HG03439 (cell line): ENCODE measurements around the gene GNRH2.
"Not testable (repeated sequence)": the region's sequence is repeated elsewhere in the genome, so short reads cannot be mapped to it uniquely, and the experiment has no call there.

ENCODE experiments used
- ATAC-seq: cut with Tn5 transposase; IDR thresholded peaks from one replicate; pipeline ENCODE4 v1.9.1; 2021; ENCODE audit warnings: mild to moderate bottlenecking, moderate library complexity; ENCODE audit not compliant: unreplicated experiment

Gene GNRH2, protein sequence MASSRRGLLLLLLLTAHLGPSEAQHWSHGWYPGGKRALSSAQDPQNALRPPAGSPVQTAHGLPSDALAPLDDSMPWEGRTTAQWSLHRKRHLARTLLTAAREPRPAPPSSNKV

DNA sequence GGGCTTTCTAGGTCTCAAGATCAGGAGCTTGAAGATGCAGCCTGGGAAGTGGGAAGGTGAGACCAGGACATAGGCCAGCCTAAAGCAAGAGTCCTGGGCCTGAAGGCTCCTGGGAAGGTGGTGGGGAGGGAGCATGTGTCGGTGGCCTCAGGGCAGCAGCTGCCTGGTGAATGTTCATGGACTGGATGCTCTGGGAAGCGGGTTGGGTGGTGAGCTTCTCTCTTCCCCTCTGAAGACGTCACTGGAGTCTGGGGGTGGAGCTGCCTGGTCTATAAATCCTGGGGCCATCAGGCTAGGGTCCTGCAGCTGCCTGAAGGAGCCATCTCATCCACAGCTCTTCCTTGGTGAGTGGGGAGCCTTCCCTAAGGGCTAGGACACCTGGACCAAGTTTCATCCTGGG, at the start of gene GNRH2:
Gene GNRH2 (plus strand): TSS at position 301 of the 400 bp plus-strand sequence. CDS start 793 bp downstream, outside the sequence.
- no peak for ATAC-seq

DNA sequence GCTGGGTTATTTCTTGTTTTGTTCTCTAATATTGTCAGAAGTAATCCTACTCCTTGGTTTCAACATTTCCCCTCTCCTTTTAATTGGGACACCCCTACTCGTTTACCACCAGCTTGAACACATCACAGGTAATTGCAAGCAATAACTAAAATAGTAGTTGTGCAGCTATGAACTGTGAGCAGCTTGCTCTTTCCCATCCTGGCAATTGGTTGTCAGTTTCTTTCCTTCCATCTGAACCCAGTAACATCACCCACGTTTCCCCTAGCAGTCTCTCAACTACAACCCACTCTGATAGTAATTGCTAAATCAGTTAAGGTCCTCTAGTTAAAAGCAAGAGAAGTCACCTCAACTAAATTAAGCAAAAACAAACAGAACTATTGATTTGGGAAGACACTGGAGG, 47.6 kb upstream of the GNRH2 start:
- no peak for ATAC-seq

DNA sequence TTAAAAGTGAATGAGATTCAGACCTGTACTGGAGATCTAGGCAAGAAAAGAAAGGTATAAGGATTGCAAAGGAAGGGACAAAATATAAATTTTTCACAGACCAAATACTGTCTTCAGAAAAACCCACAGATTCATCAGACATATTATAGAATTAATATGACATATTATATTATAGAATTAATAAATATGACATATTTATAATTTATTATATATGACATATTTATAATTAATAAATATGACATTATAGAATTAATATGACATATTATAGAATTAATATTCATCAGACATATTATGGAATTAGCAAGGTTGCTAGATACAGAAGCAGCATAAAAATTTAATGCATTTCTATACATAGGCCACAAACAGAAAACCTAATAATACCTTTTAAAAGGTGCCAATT, 44.7 kb upstream of the GNRH2 start:
- no peak for ATAC-seq

DNA sequence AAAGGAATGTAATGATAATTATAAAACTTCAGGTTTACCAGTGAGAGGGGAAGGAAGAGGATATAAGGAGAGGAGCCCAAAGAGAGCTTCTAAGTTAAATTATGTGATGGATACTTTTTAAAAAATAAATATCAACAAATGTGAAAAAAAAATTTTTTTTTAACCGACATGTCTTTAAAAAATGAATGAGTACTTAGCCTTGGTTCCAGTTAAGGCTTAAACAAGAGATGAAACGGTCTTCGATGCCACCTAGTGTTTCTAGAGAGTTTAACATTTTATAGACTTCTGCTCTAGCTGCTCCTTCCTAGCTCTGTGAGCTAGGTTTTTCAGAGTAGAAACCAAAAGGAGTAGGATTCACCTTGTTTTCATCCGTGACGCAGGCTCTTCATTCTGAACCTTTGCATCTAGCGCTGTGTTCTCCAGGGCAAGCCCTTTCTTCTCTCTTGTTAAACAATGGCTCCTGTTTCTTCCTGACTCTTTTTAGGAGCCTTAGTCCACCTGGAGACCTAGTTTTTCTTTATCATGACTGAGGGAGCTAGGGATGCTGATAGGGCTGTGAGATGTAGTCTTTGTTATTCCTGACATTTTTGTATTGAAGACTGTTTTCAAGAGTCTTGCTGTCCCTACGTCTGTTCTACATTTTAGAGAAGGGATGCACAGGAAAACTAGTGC, 42.4 kb upstream of the GNRH2 start:
- ATAC-seq: no peak

DNA sequence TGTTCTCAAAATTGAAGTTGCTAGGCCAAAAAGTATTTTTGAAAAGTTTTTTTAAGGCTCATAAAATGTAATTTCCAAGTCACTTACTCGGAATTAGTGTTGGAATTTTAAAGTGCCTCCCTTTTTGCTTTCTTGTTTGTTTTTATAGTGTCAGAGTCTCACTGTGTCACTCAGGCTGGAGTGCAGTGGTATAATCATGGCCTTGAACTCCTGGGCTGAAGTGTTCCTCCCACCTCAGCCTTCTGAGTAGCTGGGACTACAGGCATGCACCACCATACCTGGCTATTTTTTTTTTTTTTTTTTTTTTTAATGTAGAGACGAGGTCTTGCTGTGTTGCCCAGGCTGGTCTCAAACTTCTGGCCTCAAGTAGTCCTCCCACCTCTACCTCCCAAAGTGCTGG, 40.0 kb upstream of the GNRH2 start:
- ATAC-seq: no peak

DNA sequence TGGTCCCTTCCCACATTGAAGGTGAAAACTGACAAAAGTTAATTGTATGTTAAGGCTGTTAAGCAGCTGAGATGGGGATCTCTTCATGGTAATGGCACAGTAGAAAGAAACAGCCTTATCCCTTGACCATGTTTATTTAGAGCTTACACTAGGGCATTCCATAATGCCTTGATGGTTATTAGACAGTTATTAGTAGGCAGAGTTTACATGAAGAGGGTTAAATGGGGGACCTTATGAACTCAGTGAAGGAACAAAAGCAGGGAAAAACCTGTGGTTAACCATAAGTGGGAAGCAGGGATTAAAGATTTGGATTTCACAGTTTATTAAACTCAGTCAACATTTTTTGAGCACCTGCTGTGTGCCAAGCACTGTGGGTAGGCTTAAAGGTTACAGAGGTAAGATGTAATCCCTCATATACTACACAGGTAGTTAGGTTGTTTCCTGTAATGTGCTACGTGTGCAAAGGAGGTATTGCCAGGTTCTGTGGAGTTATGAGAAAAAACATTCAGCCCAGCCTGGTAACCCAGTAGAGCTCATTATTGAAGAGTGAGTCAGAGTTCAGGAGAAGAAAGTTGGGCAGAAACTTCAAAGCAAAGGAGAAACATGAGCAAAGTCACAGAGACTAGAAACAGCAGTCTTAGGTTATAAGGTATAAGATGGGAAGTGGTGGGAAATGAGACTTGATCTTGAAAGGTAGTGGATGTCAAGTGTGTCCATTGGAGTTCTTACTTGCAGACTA, 32.3 kb upstream of the GNRH2 start:
- no peak for ATAC-seq

DNA sequence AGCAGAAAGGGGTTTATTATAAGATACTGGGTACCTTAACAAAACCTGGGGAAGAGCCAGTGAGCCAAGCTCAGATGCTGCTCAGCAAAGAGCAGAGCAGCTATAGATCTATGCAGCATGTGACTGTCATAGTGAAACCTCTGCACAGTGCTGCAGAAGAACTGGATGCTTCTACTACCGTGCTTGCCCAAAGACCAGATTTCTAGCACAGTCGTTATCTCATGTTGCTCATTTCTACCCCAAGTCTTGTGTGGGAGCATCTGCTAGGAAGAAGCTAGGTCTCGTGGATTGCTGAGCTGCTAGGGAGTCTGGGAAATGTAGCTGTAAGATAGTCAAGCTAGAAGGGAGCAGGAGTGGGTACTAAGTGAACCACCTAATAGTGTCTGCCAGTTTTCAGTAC, 31.7 kb upstream of the GNRH2 start:
- ATAC-seq: no peak

DNA sequence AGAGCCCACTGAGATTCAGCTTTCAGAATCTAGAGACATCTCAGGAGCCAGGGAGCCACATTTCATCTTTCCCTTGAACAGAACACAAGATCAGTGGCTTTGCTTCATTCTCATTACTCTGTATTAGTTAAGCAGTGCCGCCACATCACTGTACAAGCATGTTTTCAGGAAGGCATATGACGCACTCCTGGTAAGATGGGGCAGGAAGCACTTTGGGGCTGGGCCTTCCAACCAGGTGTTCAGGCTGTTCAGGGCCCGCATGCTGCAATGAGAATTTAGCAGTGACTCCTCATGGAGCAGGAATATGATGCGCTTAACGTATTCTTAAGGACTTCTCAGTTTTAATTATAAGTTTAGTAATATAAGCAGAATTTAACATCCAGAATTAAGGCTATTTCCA, 29.7 kb upstream of the GNRH2 start:
- ATAC-seq: no peak

DNA sequence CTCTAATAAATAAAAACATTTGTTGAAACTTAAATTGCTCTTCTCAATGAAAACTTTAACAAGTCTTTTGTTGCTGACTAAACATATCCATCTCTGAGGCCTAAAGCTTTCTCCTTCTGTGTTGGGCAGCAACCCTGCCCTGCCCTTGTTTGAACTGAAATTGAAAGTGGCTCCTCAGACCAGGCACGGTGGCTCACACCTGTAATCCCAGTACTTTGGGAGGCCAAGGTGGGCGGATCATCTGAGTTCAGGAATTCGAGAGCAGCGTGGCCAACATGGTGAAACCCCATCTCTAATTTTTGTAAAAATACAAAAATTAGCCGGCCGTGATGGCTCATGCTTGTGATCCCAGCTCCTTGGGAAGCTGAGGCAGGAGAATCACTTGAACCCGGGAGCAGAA, 29.2 kb upstream of the GNRH2 start:
- no peak for ATAC-seq

DNA sequence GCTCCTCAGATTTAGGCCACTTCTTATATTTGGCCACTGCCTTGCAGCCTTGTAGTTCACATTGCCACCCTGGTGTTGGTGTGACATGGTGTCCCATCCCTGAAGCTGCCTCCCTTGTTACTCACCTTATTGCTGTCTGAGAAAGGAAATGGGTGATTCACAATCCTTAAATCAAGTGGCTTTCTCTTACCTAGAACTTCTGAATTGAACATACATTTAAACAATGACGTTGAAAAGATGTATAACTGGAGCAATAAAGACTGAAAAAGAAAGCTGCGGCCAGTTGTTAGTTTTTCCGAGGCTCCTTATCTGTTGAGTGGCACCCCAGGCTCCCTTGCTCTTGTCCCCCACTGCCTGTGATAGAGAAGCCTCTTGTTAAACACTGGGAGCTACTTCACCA, 28.8 kb upstream of the GNRH2 start:
- no peak for ATAC-seq

DNA sequence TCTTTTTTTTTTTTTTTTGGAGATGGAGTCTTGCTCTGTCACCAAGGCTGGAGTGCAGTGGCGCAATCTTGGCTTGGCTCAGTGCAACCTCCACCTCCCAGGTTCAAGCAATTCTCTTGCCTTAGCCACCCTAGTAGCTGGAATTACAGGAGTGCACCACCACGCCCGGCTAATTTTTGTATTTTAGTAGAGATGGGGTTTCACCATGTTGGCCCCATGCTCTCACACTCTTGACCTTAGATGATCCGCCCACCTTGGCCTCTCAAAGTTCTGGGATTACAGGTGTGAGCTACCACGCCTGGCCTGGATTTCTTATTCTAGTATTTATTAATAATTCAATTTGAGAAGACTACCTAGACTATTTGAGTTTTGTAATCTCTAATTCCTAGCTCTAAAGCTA, 28.1 kb upstream of the GNRH2 start:
- ATAC-seq: not testable (repeated sequence)

DNA sequence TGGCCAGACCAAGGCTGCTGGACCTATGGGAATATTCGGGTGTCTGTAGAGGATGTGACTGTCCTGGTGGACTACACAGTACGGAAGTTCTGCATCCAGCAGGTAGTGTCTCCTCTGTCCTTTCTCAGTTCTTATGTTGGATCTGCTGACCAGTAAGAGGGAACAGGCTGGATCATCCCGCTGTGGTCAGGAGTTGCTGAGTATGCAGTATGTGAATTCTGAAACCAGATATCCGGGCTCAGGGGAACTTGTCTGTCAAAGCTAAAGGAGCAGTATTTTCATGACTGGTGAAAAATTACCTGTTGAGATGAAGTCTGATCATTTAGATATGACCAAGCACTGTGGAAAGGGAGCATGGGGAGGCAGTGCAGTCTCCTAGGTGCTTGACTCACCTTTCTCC, 22.1 kb upstream of the GNRH2 start:
- no peak for ATAC-seq

DNA sequence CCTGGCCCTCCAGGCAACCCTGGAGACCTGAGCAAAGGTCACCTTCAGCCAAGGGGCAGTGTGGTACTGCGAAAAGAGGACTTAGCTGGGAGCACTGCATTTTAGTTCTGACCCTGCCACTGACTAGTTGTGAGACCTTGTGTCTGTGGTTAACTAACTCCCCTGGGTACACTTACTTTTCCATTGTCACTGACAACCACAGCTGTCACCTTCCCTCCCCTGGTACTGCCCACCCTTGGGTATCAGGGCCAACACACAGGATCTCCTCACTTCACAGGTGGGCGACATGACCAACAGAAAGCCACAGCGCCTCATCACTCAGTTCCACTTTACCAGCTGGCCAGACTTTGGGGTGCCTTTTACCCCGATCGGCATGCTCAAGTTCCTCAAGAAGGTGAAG, 21.6 kb upstream of the GNRH2 start:
- ATAC-seq: no peak

DNA sequence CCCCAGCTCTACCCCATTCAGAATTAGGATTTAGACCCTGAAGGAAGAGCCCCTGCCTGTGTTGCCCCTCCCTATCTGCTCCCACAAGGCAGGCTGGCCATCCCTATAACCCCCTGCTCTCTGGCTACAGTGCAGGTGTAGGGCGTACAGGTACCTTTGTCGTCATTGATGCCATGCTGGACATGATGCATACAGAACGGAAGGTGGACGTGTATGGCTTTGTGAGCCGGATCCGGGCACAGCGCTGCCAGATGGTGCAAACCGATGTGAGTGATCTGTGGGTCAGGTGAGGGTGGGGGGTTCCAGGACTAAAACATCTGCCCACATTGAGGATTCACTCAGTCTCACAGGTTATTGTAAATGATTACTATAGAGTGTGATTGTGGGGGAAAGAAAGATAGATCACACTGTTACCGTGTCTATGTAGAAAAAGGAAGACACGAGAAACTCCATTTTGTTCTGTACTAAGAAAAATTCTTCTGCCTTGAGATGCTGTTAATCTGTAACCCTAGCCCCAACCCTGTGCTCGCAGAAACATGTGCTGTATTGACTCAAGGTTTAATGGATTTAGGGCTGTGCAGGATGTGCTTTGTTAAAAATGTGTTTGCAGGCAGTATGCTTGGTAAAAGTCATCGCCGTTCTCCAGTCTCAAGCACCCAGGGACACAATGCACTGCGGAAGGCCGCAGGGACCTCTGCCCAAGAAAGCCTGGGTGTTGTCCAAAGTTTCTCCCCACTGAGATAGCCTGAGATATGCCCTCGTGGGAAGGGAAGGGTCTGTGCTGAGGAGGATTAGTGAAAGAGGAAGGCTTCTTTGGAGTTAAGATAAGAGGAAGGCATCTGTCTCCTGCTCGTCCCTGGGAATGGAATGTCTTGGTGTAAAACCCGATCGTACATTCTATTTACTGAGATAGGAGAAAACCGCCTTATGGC, 20.6 kb upstream of the GNRH2 start:
- ATAC-seq: not testable (repeated sequence)

DNA sequence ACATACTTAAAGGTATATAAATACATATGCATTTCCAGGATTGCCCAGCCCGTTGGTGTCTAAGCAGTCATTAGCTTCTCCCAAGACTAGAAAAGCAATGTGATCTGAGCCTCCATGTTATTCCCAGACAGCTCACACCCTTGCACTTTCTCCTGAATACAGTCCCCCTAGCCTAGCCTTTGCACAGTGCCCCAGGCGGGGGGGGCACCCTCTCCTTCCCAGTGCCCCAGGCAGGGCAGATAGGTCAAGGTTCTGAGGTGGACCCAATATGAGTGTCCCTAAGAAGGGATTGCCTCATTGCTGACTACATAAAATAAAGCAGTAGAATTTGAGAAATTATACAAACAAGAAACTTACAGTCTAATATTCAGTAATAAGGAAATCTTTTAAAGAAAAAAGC, 15.4 kb upstream of the GNRH2 start:
- ATAC-seq: no peak

DNA sequence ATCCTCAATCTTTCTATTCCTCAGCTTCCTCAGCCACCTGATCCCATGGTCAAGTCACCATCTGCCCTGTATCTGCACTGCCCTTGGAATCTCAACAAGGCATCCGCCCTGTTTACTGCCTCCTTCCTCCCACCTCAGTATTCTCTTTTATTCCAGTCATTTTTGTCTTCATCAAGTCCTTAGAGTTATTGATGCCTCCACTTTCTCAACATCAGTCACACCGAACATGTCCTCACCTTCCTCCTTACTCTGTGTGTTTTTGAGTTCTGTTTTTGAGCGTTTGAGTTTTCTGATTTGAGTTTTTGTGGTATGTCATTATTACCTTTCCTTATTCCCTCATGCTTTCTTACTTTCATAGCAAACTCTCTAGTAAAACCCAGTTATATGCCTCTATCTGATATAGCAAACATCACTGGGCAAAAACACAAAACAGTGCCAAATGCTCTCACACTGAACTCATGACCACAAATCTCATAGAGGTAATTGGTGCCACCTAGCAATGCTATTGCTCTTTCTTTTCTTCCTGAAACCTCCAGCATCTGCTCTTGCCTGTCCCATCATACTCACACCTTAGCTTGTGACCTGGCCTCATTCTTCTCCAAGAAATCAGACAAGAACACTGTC, 11.8 kb upstream of the GNRH2 start:
- ATAC-seq: no peak

DNA sequence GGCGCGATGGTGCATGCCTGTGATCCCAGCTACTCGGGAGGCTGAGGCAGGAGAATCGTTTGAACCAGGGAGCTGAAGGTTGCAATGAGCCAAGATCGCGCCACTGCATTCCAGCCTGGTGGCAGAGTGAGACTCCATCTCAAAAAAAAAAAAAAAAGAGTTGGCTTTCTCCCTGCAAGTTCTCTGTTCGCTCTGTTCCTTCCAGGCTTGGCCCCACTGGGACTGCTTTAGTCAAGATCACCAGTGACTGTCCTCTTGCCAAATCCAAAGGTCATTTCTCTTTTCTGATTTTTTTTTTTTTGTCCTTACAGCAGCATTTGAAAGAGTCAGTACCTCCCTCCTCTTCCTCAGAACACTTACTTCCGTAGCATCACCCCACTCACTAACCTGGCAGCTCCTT, 10.8 kb upstream of the GNRH2 start:
- no peak for ATAC-seq

DNA sequence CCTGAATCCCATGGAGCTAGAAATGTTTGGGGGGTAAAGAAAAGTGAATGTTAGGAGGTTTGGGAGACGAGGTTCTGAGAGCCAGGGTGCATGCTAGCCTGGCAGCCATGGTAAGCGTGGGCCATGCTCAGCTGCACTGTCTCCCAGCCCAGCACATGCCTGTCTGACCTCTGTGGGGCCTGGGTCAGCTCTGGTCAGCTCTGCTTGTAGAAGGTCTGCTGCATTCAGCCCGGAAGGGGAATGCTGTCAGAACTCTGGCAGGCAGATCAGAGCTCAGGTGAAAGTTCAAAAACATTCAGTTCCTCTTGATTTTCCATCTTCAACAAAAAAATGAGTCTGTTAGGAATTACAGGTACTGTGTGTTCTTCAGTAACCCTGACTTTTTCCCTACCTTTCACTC, 5.8 kb upstream of the GNRH2 start:
- no peak for ATAC-seq

DNA sequence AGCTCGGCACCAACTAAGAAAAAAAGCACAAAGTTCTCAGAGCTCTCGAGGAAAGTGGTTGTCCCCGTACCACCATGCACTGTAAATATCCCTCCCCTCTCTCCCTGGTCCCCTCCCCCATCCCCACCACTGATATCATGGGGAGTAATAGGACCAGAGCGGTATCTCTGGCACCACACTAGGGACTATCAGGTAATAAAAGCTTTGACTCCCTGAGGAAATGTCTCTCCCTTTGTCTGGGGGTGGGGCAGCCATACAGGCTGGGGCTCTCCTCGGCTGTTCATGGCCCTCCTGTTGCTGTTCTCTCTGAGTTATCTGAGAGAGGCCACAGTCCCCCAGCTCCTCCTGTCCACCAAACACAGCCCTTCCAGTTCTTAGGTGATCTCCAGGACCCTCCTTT, 5.0 kb upstream of the GNRH2 start:
- ATAC-seq: no peak

DNA sequence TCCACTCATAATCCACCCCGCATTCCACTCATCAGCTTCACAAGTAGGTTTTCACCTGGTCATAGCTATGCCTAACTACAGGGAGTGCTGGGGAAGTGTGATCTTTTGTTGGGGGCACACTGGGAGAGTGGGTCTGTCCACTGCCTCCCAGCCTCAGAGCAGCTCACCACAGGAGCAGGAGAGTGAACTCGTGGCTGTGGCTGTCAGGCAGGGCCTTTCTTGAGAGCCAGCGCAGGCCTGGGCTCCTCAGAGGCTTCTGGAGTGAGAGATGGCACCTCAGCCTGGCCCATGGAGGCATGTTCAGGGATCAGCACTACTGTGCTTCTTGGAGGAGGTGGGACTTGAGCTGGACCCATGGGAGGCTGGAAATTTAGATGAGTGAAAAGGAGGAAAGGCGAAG, 4.0 kb upstream of the GNRH2 start:
- ATAC-seq: no peak

DNA sequence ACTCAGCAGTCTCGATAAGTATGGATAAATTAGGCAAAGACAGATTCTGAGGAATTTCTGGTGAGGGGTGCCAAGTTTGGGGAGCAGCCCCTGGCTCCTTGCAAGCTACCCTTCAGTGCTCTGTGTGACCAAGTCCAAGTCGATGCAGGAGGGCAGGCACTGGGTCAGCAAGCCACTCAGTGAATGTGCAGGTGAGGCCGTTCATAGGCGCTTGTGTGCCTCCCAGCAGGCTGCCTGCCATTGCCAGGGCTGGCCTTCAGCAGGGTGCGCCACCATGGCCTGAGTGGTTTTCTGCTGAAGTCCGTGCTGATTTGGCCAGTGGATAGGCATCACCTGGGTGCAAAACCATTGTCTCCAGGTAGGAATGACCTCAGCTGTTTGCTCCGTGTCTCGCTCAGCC, 3.3 kb upstream of the GNRH2 start:
- no peak for ATAC-seq
